A549 (cell line): ENCODE data around the gene PAPLN. TPM values are rescaled to one million over a fixed set of nuclear protein-coding genes. Genes with fewer than 3 reads are reported as not detected.

Experiments used
- ATAC-seq, 2 experiments: fragments of 200-7000 bp in 1 of 2; fragments of >200 bp in 1 of 2; cut with Nextera tagmentation in 1 of 2; cut with Tn5 transposase in 1 of 2; 3 replicates each; pipeline versions ENCODE4 v1.8.0 to v1.9.1; 2018 to 2020; ENCODE audit warnings: mild to moderate bottlenecking in 1 of 2, moderate library complexity in 1 of 2
- CTCF ChIA-PET: fragments of 300-600 bp; sonication (Branson Sonifier 250); formaldehyde crosslinking; extraction: SDS; loops from one replicate; lab custom pipeline; 2021; ENCODE audit warnings: antibody characterized with exemption, inconsistent platforms; lab: Yijun Ruan, JAX
- POLR2A ChIA-PET: fragments of 350-600 bp; formaldehyde crosslinking; extraction: SDS; loops from one replicate; lab custom pipeline; 2021; ENCODE audit warnings: antibody characterized with exemption, inconsistent platforms; lab: Yijun Ruan, JAX
- DNase-seq, 2 experiments: peaks; one replicate each; pipeline versions ENCODE4 v3.0.0 to v3.0.0-alpha.2; 2011 to 2016; ENCODE audit warnings: low read depth in 1 of 2, low spot score in 1 of 2
- FAIRE-seq: peaks from 2 replicates; lab custom pipeline; 2011; peaks lifted over from hg19 to GRCh38; lab: Jason Lieb, UNC
- H3K27ac ChIP-seq, 2 experiments: fragments of >200 bp; sonication (Bioruptor Twin); formaldehyde crosslinking; 3 replicates each; pipeline ENCODE4 v1.5.1; 2016 to 2017
- H3K4me1 ChIP-seq: fragments of >200 bp; sonication (Bioruptor Twin); formaldehyde crosslinking; 3 replicates; pipeline ENCODE4 v1.6.1; 2016
- H3K4me2 ChIP-seq: fragments of >200 bp; sonication (Bioruptor Twin); formaldehyde crosslinking; 3 replicates; pipeline ENCODE4 v1.6.1; 2016
- H3K4me3 ChIP-seq: fragments of >200 bp; sonication (Bioruptor Twin); formaldehyde crosslinking; 3 replicates; pipeline ENCODE4 v1.5.1; 2016
- H3K9me3 ChIP-seq: fragments of >200 bp; sonication (Bioruptor Twin); formaldehyde crosslinking; 3 replicates; pipeline ENCODE4 v1.6.1; 2016
- CEBPB ChIP-seq, 2 experiments: fragments of >200 bp in 1 of 2; sonication (Bioruptor Twin) in 1 of 2; formaldehyde crosslinking in 1 of 2; IDR thresholded peaks; 2 replicates each; pipeline ENCODE4 v1.6.1; 2012 to 2016
- EHMT2 ChIP-seq: fragments of 200-600 bp; sonication (generic); IDR thresholded peaks from 2 replicates; pipeline ENCODE4 v1.6.1; 2016; ENCODE audit warnings: antibody characterized with exemption, low read depth, mild to moderate bottlenecking, moderate library complexity
- HOXA7 ChIP-seq: fragments of 250-450 bp; sonication (Bioruptor Pico); IDR thresholded peaks from 2 replicates; pipeline ENCODE4 v1.5.0; 2020; ENCODE audit warnings: mild to moderate bottlenecking, moderate library complexity
- POLR2AphosphoS2 ChIP-seq: conservative IDR thresholded peaks from 2 replicates; pipeline ENCODE4 v1.6.1; 2012; ENCODE audit warnings: low read length, improper control_type of control experiment, inconsistent platforms
- TFCP2L1 ChIP-seq: fragments of 250-450 bp; sonication (Bioruptor Pico); IDR thresholded peaks from 2 replicates; pipeline ENCODE4 v1.5.0; 2021; ENCODE audit warnings: mild to moderate bottlenecking
- WGBS: methylation state at CpG from one replicate; pipeline ENCODE4 v1.1.6; 2017; ENCODE audit errors: missing lambda C conversion rate; 5-methylcytosine and 5-hydroxymethylcytosine counted together
- polyA plus RNA-seq, 4 experiments: library from polyadenylated mRNA; depleted of rRNA in 3 of 4; stranded (reverse); fragments of >200 nt; fragmentation: RNase III in 1 of 4; extraction: RNeasy Plus Mini Kit Qiagen cat#74134 plus additional on column Dnase treatment in 1 of 4; gene quantifications; 2 replicates in 3 of 4; 3 replicates in 1 of 4; pipeline ENCODE4 v1.2.3, GENCODE V29; 2011 to 2017
- small RNA-seq, 6 experiments: library from RNA; depleted of rRNA; stranded (forward); fragments of <200 nt; gene quantifications; one replicate each; pipeline ENCODE3, GENCODE V24; 2012

Gene PAPLN
- polyA plus RNA-seq, 2 of the 4 experiments (the other 2 are of a cell fraction), result 4.3 to 5.0 TPM

- ATAC-seq (peak in 1 of 2 experiments; percentile 38; a peak in 3 of 6 replicates), DNase-seq (no peak), FAIRE-seq (no peak)
- H3K4me2 ChIP-seq, result peak overlapping the region; percentile 40; the same call in 2 of the 3 replicates
- ChIA-PET POLR2A (no interaction called here), CTCF (interaction anchor here (0.6 to 2.8 kb wide), 3 partner anchors 22 to 149 kb away, joined by 3 to 9 read pairs (median 4); no protein-coding TSS in a partner anchor)
- TF ChIP-seq POLR2AphosphoS2 (no peak), CEBPB (IDR thresholded peaks at IDR 0.05) (no peak), HOXA7 (CRISPR knock-in tag) (no peak), EHMT2 (no peak), TFCP2L1 (no peak)
- H3K9me3 ChIP-seq, result no peaks in the 10 kb centered on the region
- H3K27ac ChIP-seq, result no peak overlapping the region
- H3K4me1 ChIP-seq, result peaks cover 29% of the 10 kb centered on the region
- H3K4me3 ChIP-seq, result no peak overlapping the region
- WGBS, result 78% methylated on average over 3 of the region's 3 CpGs
These were observed 86.6 kb downstream of the PAPLN start for GRCh38 chr14:73323896-73324399.

Small RNA genes lying within 50 kb of the gene (small RNA-seq; reads per million reads assigned to genes)
- gene AC004858.1 (0 reads per million in 6 experiments), gene RNU6-419P (0 reads per million in 6 experiments)

Other genes with a start within 250 kb of the PAPLN start
- 9.3 and 9.4 TPM in 2 replicates for gene ZFYVE1, start 210.4 kb upstream of the PAPLN start, polyA plus RNA-seq (2011; rRNA removed)
- 5.8 to 7.4 TPM (median 7.4 TPM) in 3 replicates for gene ZFYVE1, start 210.4 kb upstream of the PAPLN start, polyA plus RNA-seq (2017; fragmentation: RNase III; extraction: RNeasy Plus Mini Kit Qiagen cat#74134 plus additional on column Dnase treatment)
- 58.2 and 65.1 TPM in 2 replicates for gene RBM25, start 179.0 kb upstream of the PAPLN start, polyA plus RNA-seq (2011; rRNA removed)
- gene RBM25, start 179.0 kb upstream of the PAPLN start, polyA plus RNA-seq (2017; fragmentation: RNase III; extraction: RNeasy Plus Mini Kit Qiagen cat#74134 plus additional on column Dnase treatment), result 73.1 to 87.2 TPM (median 87.0 TPM) in 3 replicates
- gene PSEN1, start 101.0 kb upstream of the PAPLN start, polyA plus RNA-seq (2011; rRNA removed), result 21.6 and 53.0 TPM in 2 replicates
- gene PSEN1, start 101.0 kb upstream of the PAPLN start, polyA plus RNA-seq (2017; fragmentation: RNase III; extraction: RNeasy Plus Mini Kit Qiagen cat#74134 plus additional on column Dnase treatment), result 37.7 to 38.1 TPM (median 38.0 TPM) in 3 replicates
- 134 and 151 TPM in 2 replicates for gene NUMB, start 221.0 kb downstream of the PAPLN start, polyA plus RNA-seq (2011; rRNA removed)
- gene NUMB, start 221.0 kb downstream of the PAPLN start, polyA plus RNA-seq (2017; fragmentation: RNase III; extraction: RNeasy Plus Mini Kit Qiagen cat#74134 plus additional on column Dnase treatment), result 34.6 to 41.2 TPM (median 40.8 TPM) in 3 replicates